C4-2B (cell line): Measurements from ENCODE around the gene COL4A2.

Experiments
- ZFX ChIP-seq: fragments of 450-650 bp; IDR thresholded peaks from 2 replicates; pipeline ENCODE4 v1.6.1; 2017
- TF ChIP-seq, protein P1 (sequence below): fragments of 450-650 bp; conservative IDR thresholded peaks from 2 replicates; pipeline ENCODE4 v1.5.1; 2017; ENCODE audit warnings: mild to moderate bottlenecking

DNA sequence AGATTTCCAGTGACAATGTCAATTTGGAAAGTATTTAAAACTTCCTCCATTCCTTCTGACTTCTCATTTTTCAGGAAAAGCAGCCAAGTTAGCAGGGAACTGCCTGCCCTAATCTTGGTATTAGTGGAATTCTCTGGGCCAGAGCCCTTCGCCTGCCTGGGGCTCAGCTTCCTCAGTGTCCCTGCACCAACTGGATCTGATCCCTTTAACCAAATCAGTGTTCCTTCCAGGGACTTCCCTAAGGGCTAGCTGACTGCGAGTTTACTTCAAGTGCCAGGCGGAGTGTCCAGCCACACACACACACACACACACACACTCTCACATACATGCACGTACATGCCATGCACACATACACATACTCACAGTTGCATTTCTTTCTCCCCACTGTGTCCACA lies 234.4 kb downstream of the COL4A2 start:
- TF ChIP-seq, protein P1, sequence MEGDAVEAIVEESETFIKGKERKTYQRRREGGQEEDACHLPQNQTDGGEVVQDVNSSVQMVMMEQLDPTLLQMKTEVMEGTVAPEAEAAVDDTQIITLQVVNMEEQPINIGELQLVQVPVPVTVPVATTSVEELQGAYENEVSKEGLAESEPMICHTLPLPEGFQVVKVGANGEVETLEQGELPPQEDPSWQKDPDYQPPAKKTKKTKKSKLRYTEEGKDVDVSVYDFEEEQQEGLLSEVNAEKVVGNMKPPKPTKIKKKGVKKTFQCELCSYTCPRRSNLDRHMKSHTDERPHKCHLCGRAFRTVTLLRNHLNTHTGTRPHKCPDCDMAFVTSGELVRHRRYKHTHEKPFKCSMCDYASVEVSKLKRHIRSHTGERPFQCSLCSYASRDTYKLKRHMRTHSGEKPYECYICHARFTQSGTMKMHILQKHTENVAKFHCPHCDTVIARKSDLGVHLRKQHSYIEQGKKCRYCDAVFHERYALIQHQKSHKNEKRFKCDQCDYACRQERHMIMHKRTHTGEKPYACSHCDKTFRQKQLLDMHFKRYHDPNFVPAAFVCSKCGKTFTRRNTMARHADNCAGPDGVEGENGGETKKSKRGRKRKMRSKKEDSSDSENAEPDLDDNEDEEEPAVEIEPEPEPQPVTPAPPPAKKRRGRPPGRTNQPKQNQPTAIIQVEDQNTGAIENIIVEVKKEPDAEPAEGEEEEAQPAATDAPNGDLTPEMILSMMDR: no peak
- no peak for TF ChIP-seq ZFX
